HUDEP-2 (cell line): ENCODE measurements around the gene KCNN3.

Source experiments
- DNase-seq, 76 experiments: peaks; one replicate each; lab custom pipeline; 2025; ENCODE audit not compliant: unreplicated experiment in 76 of 76; lab: John Stamatoyannopoulos, UW

The KCNN3 gene

GRCh38 chr1:154756793-154757548 is 113.1 kb downstream of the KCNN3 start:
- no peak for DNase-seq

GRCh38 chr1:154755858-154756730 is 114.0 kb downstream of the KCNN3 start:
- DNase-seq = no peak

- DNase-seq = no peak
Observed at GRCh38 chr1:154753426-154753825, 116.7 kb downstream of the KCNN3 start.

- peak in 2 of 76 experiments; percentile 2 to 13 for DNase-seq
Observed at GRCh38 chr1:154752273-154753030, 117.6 kb downstream of the KCNN3 start.

- DNase-seq = no peak
Observed at GRCh38 chr1:154751690-154752089, 118.4 kb downstream of the KCNN3 start.

- no peak for DNase-seq
Observed at GRCh38 chr1:154750681-154751665, 119.1 kb downstream of the KCNN3 start.

GRCh38 chr1:154749078-154749760 is 120.9 kb downstream of the KCNN3 start:
- peak in 28 of 76 experiments; percentile 6 to 59 (median 24) for DNase-seq

GRCh38 chr1:154748405-154748775 is 121.7 kb downstream of the KCNN3 start:
- no peak for DNase-seq

GRCh38 chr1:154747740-154748404 is 122.2 kb downstream of the KCNN3 start:
- DNase-seq = no peak

GRCh38 chr1:154747380-154747739 is 122.7 kb downstream of the KCNN3 start:
- DNase-seq = no peak

GRCh38 chr1:154746622-154747299 is 123.3 kb downstream of the KCNN3 start:
- no peak for DNase-seq

- no peak for DNase-seq
Observed at GRCh38 chr1:154745750-154746425, 124.2 kb downstream of the KCNN3 start.

GRCh38 chr1:154745286-154745731 is 124.8 kb downstream of the KCNN3 start:
- no peak for DNase-seq

GRCh38 chr1:154744352-154745035 is 125.6 kb downstream of the KCNN3 start:
- DNase-seq = no peak

- DNase-seq = no peak
Observed at GRCh38 chr1:154743526-154744036, 126.5 kb downstream of the KCNN3 start.

- DNase-seq = no peak
Observed at GRCh38 chr1:154742606-154743005, 127.5 kb downstream of the KCNN3 start.
